Mammary epithelial cell (primary cell): Measurements from ENCODE around the gene EVA1A.

ENCODE experiments used
- CTCF ChIP-seq, 2 donors: IDR thresholded peaks in 1 of 2; conservative IDR thresholded peaks in 1 of 2; 2 replicates each; pipeline ENCODE4 v1.5.1; 2011 to 2012; ENCODE audit warnings: inconsistent platforms in 2 of 2, low read length in 2 of 2, mild to moderate bottlenecking in 2 of 2, control low read depth in 1 of 2, low read depth in 1 of 2; ENCODE audit not compliant: insufficient read depth in 1 of 2; ENCODE audit errors: extremely low read depth in 1 of 2
- EZH2 ChIP-seq: IDR thresholded peaks from 2 replicates; pipeline ENCODE4 v1.6.1; 2012; ENCODE audit warnings: low read length, inconsistent platforms, borderline replicate concordance

- TF ChIP-seq CTCF (conservative IDR thresholded peaks at IDR 0.05 in 1 of 2, IDR thresholded peaks at IDR 0.05 in 1 of 2; ENCODE audit: extremely low read depth in 1 of 2, insufficient read depth in 1 of 2, low read depth in 1 of 2, low read length in 2 of 2) (no peak), EZH2 (no peak)
Measured at GRCh38 chr2:75557474-75558133, 3.1 kb downstream of the EVA1A start.
